ENCODE results near the gene EXPH5.

DNA sequence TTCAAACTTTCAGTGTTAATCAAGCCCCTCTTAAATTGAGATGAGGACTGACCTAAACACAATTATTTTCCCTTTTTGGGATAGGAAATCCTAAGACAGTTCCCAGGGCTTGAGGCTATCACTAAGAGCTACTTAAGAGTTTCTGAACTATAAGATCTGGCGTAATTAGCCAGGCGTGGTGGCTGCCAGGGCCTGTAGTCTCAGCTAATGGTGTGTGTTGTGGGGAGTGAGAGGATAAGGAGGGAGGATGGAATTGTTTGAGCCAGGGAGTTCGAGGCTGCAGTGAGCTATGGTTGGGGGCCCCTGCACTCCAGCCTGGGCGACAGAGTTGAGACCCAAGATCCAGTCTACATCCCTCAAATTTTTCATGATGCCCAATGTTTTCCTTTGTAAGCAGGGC is 23.5 kb upstream of the EXPH5 start:
- TF ChIP-seq, protein P1, sequence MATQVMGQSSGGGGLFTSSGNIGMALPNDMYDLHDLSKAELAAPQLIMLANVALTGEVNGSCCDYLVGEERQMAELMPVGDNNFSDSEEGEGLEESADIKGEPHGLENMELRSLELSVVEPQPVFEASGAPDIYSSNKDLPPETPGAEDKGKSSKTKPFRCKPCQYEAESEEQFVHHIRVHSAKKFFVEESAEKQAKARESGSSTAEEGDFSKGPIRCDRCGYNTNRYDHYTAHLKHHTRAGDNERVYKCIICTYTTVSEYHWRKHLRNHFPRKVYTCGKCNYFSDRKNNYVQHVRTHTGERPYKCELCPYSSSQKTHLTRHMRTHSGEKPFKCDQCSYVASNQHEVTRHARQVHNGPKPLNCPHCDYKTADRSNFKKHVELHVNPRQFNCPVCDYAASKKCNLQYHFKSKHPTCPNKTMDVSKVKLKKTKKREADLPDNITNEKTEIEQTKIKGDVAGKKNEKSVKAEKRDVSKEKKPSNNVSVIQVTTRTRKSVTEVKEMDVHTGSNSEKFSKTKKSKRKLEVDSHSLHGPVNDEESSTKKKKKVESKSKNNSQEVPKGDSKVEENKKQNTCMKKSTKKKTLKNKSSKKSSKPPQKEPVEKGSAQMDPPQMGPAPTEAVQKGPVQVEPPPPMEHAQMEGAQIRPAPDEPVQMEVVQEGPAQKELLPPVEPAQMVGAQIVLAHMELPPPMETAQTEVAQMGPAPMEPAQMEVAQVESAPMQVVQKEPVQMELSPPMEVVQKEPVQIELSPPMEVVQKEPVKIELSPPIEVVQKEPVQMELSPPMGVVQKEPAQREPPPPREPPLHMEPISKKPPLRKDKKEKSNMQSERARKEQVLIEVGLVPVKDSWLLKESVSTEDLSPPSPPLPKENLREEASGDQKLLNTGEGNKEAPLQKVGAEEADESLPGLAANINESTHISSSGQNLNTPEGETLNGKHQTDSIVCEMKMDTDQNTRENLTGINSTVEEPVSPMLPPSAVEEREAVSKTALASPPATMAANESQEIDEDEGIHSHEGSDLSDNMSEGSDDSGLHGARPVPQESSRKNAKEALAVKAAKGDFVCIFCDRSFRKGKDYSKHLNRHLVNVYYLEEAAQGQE (IDR thresholded peaks at IDR 0.05; ENCODE audit: insufficient replicate concordance, low read depth) = no peak
- TF ChIP-seq, protein P2, sequence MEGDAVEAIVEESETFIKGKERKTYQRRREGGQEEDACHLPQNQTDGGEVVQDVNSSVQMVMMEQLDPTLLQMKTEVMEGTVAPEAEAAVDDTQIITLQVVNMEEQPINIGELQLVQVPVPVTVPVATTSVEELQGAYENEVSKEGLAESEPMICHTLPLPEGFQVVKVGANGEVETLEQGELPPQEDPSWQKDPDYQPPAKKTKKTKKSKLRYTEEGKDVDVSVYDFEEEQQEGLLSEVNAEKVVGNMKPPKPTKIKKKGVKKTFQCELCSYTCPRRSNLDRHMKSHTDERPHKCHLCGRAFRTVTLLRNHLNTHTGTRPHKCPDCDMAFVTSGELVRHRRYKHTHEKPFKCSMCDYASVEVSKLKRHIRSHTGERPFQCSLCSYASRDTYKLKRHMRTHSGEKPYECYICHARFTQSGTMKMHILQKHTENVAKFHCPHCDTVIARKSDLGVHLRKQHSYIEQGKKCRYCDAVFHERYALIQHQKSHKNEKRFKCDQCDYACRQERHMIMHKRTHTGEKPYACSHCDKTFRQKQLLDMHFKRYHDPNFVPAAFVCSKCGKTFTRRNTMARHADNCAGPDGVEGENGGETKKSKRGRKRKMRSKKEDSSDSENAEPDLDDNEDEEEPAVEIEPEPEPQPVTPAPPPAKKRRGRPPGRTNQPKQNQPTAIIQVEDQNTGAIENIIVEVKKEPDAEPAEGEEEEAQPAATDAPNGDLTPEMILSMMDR (IDR thresholded peaks at IDR 0.05; ENCODE audit: insufficient read depth, low read length) = no peak
- TF ChIP-seq POLR2AphosphoS5 (IDR thresholded peaks at IDR 0.05; ENCODE audit: low read depth) (no peak), SPI1 (IDR thresholded peaks at IDR 0.05; ENCODE audit: borderline replicate concordance, low read depth) (no peak), GABPA (IDR thresholded peaks at IDR 0.05; ENCODE audit: low read depth) (no peak)

All from HL-60 (cell line).